Spinal cord (tissue), 10 donors: ENCODE data around the gene TLE3. TPM values are rescaled to one million over a fixed set of nuclear protein-coding genes. Genes with fewer than 3 reads are reported as not detected.

ENCODE experiments used
- DNase-seq, 6 donors: peaks; one replicate each; pipeline versions ENCODE4 v3.0.0 to v3.0.0-alpha.2; 2013 to 2015; ENCODE audit warnings: low spot score in 6 of 6, low read depth in 4 of 6
- H3K27ac ChIP-seq: one replicate; pipeline ENCODE4 v1.5.1; 2013; ENCODE audit warnings: low read depth, low read length, control low read depth
- H3K27me3 ChIP-seq: one replicate; pipeline ENCODE4 v1.6.1; 2013; ENCODE audit warnings: low read length; ENCODE audit not compliant: control insufficient read depth, insufficient read depth
- H3K36me3 ChIP-seq: one replicate; pipeline ENCODE4 v1.6.1; 2013; ENCODE audit warnings: low read length; ENCODE audit not compliant: control insufficient read depth, insufficient read depth
- H3K4me1 ChIP-seq: one replicate; pipeline ENCODE4 v1.6.1; 2013; ENCODE audit warnings: low read length; ENCODE audit not compliant: control insufficient read depth, insufficient read depth
- H3K4me3 ChIP-seq: one replicate; pipeline ENCODE4 v1.5.1; 2013; ENCODE audit warnings: low read depth, low read length, control low read depth
- H3K9me3 ChIP-seq: one replicate; pipeline ENCODE4 v1.6.1; 2013; ENCODE audit warnings: low read length; ENCODE audit not compliant: control insufficient read depth, insufficient read depth
- WGBS: methylation state at CpG from one replicate; pipeline ENCODE4 v1.1.5; 2013; ENCODE audit warnings: missing lambda C conversion rate; ENCODE audit not compliant: insufficient coverage; 5-methylcytosine and 5-hydroxymethylcytosine counted together
- polyA plus RNA-seq, 2 donors: library from polyadenylated mRNA; unstranded; fragments of 120-200 nt; gene quantifications; one replicate each; pipeline ENCODE4 v1.2.1, GENCODE V29; 2013; ENCODE audit not compliant: insufficient read length in 2 of 2
- total RNA-seq, 2 donors: library from RNA; depleted of rRNA in 1 of 2; stranded (reverse); fragments of 120-200 nt in 1 of 2; fragments of >200 nt in 1 of 2; gene quantifications; one replicate each; pipeline versions ENCODE4 v1.2.3 to v1.2.4, GENCODE V29; 2013 to 2014
- donor health status: healthy.

The TLE3 gene
- total and polyA plus RNA-seq, 4 donors, result 24.7 to 48.7 (median 38.2) TPM

DNA sequence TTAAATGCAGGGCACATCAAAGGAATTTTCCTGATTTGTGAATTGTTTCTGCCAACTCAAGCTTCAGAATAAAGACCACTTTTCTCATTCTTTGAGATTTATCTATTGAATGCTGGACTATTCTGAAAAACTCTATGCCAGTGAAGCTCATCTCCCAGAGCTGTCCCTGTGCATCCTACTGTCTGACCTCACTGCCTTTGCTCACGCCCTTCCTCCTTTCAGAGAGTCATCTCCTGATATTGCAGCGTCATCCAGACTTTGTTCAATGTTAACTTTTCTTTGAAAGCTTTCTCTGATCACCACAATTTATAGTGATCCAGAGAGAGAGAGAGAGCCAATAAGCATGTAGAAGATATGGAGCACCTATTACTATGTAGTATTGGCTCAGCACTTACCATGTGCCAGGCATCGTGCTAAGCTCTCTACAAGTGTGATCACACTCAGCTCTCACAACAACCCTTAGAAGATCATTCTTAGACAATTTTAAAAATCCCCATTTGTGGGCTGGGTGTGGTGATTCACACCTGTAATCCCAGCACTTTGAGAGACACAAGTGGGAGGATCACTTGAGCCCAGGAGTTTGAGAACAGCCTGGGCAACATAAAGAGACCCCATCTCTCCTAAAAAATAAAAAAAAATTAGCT is 30.2 kb upstream of the TLE3 start:
- no peak for DNase-seq
- WGBS, result 80% methylated on average over 1 of the region's 3 CpGs
- no peak overlapping the region for H3K27ac ChIP-seq
- peaks cover 50% of the 10 kb centered on the region for H3K4me1 ChIP-seq
- no peaks in the 10 kb centered on the region for H3K36me3 ChIP-seq
- H3K9me3 ChIP-seq, result no peaks in the 10 kb centered on the region
- no peaks in the 10 kb centered on the region for H3K27me3 ChIP-seq
- no peak overlapping the region for H3K4me3 ChIP-seq

DNA sequence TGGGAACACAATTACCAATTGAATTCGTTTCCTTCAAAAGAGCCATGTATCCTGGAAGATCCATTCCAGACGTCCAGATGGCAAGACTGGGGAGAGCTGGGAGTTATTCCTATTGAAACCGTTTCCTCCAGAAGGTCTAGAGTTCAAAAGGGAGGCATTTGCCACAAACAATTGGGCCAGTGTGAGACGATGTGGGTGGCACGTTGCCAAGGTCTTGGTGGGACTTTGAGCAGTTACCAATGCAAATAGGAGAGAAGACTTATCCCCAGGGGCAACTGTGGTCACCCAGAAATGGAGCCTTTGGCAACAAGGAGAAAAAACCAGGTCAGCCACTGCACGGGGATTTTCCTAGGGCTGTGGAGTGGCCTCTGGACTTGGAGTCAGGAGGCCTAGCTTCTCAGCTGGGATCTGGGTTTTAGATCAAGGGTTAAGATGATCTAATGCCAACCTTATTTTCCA is 29.6 kb upstream of the TLE3 start:
- H3K4me1 ChIP-seq, result peaks cover 51% of the 10 kb centered on the region
- DNase-seq, result peak; percentile 52 to 92 (median 75)
- 16% methylated on average over 6 of the region's 6 CpGs for WGBS
- H3K27ac ChIP-seq, result no peak overlapping the region
- H3K27me3 ChIP-seq, result no peaks in the 10 kb centered on the region
- H3K36me3 ChIP-seq, result no peaks in the 10 kb centered on the region
- no peaks in the 10 kb centered on the region for H3K9me3 ChIP-seq
- no peak overlapping the region for H3K4me3 ChIP-seq

GRCh38 chr15:70126362-70126761 is 28.6 kb upstream of the TLE3 start:
- no peak for DNase-seq
- H3K4me1 ChIP-seq, result peaks cover 43% of the 10 kb centered on the region
- no peak overlapping the region for H3K4me3 ChIP-seq
- H3K27me3 ChIP-seq, result no peaks in the 10 kb centered on the region
- no peaks in the 10 kb centered on the region for H3K9me3 ChIP-seq
- WGBS, result 100% methylated on average over 2 of the region's 4 CpGs
- H3K36me3 ChIP-seq, result no peaks in the 10 kb centered on the region
- no peak overlapping the region for H3K27ac ChIP-seq

- Histone ChIP-seq H3K9me3 (no peaks in the 10 kb centered on the region), H3K36me3 (no peaks in the 10 kb centered on the region), H3K27ac (no peak overlapping the region), H3K4me3 (no peak overlapping the region), H3K27me3 (no peaks in the 10 kb centered on the region), H3K4me1 (peaks cover 40% of the 10 kb centered on the region)
- no peak for DNase-seq
- WGBS, result 74% methylated on average over 4 of the region's 5 CpGs
Observed at GRCh38 chr15:70125605-70126004, 27.9 kb upstream of the TLE3 start.

DNA sequence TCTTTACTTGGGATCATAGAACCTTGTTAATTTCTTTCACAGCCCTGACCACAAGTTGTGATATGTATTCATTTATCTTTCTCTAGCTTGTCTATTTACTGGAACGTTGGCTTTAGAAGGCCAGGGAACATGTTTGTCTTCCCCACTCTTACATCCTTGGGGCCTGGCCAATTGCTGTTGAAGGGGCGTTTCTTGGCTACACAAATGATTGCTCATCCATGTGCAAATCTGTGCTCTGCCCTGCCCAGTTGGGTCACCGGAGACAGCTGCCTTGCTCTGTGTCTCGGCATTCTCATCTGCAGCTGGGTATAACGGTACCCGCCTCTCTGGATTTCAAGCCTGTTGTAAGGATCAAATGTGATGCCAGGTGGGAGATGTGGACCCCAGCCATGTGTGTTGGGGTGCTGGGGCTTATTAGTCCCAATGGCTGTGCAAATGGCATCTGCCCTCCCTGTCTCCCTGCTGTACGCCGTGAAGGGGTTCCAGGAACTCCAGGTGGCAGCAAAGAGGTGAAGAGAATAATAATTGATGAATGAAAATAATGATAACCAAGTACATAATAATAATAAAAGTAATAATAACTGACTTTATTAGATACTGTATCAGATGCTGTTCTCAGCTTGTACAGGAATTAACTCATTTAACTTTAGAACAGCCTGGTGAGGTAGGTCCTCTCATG is 24.0 kb upstream of the TLE3 start:
- Histone ChIP-seq H3K4me3 (no peak overlapping the region), H3K27me3 (no peaks in the 10 kb centered on the region), H3K4me1 (peaks cover 35% of the 10 kb centered on the region), H3K9me3 (no peaks in the 10 kb centered on the region), H3K36me3 (no peaks in the 10 kb centered on the region), H3K27ac (no peak overlapping the region)
- peak in 2 of 6 donors; percentile 54 to 71 for DNase-seq
- 45% methylated on average over 6 of the region's 8 CpGs for WGBS

DNA sequence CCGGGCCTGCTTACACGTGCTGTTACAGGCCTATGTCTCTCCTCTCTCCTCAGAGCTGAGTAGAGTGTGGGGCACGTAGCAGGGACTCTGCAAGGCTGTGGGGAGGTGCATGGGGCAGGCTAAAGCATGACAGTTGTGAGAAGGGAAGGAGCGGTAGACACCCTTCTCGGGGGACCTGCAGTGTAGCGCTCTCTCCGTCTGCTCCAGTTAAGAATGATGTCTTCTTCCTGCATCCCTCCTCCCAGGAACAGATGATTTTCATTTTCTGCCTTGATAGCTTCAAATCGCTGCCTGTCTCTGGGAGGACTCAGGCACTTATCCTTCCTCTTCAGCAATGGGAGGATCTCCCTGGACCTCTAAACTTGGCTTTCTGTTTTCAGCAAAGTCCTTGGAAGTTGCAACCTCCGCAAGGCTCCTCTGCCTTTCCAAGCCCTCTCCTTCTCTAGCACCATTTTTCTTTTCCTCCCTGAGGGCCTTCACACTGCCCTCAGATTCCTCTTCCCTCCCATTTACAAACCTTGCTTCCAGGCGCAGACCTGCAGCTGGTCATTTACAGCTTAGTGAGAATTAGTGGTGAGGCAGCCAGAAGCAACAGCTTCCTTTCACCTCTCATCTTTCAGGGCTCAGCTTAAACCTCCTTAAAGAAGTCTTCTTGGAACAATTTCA is 23.4 kb upstream of the TLE3 start:
- Histone ChIP-seq H3K4me1 (peaks cover 28% of the 10 kb centered on the region), H3K9me3 (no peaks in the 10 kb centered on the region), H3K4me3 (no peak overlapping the region), H3K27ac (no peak overlapping the region), H3K27me3 (no peaks in the 10 kb centered on the region), H3K36me3 (no peaks in the 10 kb centered on the region)
- peak in 1 of 6 donors; percentile 24 for DNase-seq
- whole genome bisulfite sequencing, result 67% methylated on average over 6 of the region's 10 CpGs

DNA sequence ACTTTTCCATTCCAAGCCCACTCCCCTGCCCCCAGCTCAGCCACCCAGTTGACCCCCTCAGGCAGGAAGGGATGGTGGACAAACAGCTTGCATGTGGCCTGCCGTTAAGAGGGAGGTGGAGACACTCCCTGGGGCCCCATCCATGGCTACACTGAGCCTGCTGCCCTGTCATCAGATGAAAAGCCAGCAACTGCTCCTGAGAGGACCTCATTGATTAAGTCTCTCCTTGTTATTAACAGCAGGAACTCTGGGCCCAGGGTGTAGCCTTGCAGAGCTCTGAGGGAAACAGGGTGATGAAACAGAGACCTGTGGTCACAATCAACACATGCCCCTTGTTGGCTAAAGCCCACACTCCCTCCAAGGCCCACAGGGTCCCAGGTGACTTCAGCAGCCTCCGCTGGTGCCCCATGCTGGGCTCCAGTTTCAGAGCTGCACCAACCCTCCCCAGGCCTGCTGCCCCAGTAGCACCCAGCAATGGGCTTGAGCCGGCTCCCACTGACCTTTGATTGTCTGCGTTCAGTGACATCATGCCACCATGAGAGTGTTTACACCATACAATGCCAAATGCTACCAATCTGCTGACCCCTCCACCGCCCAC is 22.3 kb upstream of the TLE3 start:
- whole genome bisulfite sequencing, result 74% methylated on average over 4 of the region's 5 CpGs
- peaks cover 18% of the 10 kb centered on the region for H3K4me1 ChIP-seq
- no peaks in the 10 kb centered on the region for H3K9me3 ChIP-seq
- H3K27ac ChIP-seq, result no peak overlapping the region
- H3K4me3 ChIP-seq, result no peak overlapping the region
- no peaks in the 10 kb centered on the region for H3K27me3 ChIP-seq
- H3K36me3 ChIP-seq, result no peaks in the 10 kb centered on the region
- no peak for DNase-seq

DNA sequence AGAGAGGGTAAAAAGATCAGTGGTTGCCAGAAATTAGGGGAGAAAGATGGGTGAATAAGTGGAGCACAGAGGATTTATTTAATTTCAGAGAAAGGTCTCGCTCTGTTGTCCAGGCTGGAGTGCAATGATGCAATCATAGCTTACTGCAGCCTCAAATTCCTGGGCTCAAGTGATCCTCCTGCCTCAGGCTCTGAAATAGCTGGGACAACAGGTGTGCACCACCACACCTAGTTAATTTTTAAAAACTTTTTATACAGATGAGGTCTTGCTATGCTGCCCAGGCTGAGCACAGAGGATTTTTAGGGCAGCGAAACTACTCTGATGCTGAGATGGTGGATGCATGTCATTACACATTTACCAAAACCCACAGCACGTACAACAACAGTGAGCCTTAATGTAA is 20.9 kb upstream of the TLE3 start:
- no peaks in the 10 kb centered on the region for H3K36me3 ChIP-seq
- DNase-seq, result no peak
- WGBS, result 100% methylated on average over 1 of the region's 3 CpGs
- H3K27me3 ChIP-seq, result no peaks in the 10 kb centered on the region
- no peak overlapping the region for H3K27ac ChIP-seq
- no peaks in the 10 kb centered on the region for H3K9me3 ChIP-seq
- no peak overlapping the region for H3K4me3 ChIP-seq
- H3K4me1 ChIP-seq, result peaks cover 18% of the 10 kb centered on the region

GRCh38 chr15:70116317-70116716 is 18.6 kb upstream of the TLE3 start:
- 72% methylated on average over 2 of the region's 3 CpGs for WGBS
- no peak for DNase-seq
- Histone ChIP-seq H3K36me3 (no peaks in the 10 kb centered on the region), H3K4me1 (peaks cover 17% of the 10 kb centered on the region), H3K9me3 (no peaks in the 10 kb centered on the region), H3K27ac (no peak overlapping the region), H3K4me3 (no peak overlapping the region), H3K27me3 (no peaks in the 10 kb centered on the region)
